ENCODE data around the gene CUL5.
"Not testable (repeated sequence)": the region's sequence is repeated elsewhere in the genome, so short reads cannot be mapped to it uniquely, and the experiment has no call there.

The CUL5 gene

GRCh38 chr11:108112057-108112456 lies 103.4 kb downstream of the CUL5 start:
- intact Hi-C loops (cut with DNase I; ENCODE audit: low total_unique reads): no loop called here
- no peak overlapping the region for H3K27ac ChIP-seq
- no peak overlapping the region for H3K4me3 ChIP-seq

GRCh38 chr11:108115500-108116140 lies 106.9 kb downstream of the CUL5 start:
- intact Hi-C loops (cut with DNase I; ENCODE audit: low total_unique reads): no loop called here
- H3K4me1 ChIP-seq: peaks cover 0 to 16% (median 13%) of the 10 kb centered on the region in 4 donors
- no peaks in the 10 kb centered on the region for H3K9me3 ChIP-seq
- TF ChIP-seq CTCF (IDR thresholded peaks at IDR 0.05): no peak
- DNase-seq: peak; percentile 88 to 95
- no peak overlapping the region for H3K4me3 ChIP-seq
- H3K27me3 ChIP-seq: no peaks in the 10 kb centered on the region
- peaks cover 0 to under 1% (median 0%) of the 10 kb centered on the region in 3 donors for H3K36me3 ChIP-seq
- peak overlapping the region; percentile 68 to 76 for H3K27ac ChIP-seq

More at GRCh38 chr11:108112057-108112456, 103.4 kb downstream of the CUL5 start:
- Histone ChIP-seq H3K4me1 (peaks cover 0 to 16% (median 12%) of the 10 kb centered on the region in 4 donors), H3K9me3 (no peaks in the 10 kb centered on the region), H3K36me3 (peaks cover 0 to 9% (median 3%) of the 10 kb centered on the region in 3 donors), H3K27me3 (no peaks in the 10 kb centered on the region)
- no peak for TF ChIP-seq CTCF (IDR thresholded peaks at IDR 0.05)
- DNase-seq: no peak

GRCh38 chr11:108117746-108118371 lies 109.2 kb downstream of the CUL5 start:
- no peaks in the 10 kb centered on the region for H3K27me3 ChIP-seq
- no peak for DNase-seq
- intact Hi-C loops (cut with DNase I; ENCODE audit: low total_unique reads): no loop called here
- H3K27ac ChIP-seq: no peak overlapping the region
- H3K4me3 ChIP-seq: no peak overlapping the region
- H3K36me3 ChIP-seq: no peaks in the 10 kb centered on the region
- H3K4me1 ChIP-seq: peaks cover 0 to 28% (median 19%) of the 10 kb centered on the region in 4 donors
- H3K9me3 ChIP-seq: no peaks in the 10 kb centered on the region
- peak in 1 of 2 experiments; percentile 22 for TF ChIP-seq CTCF (IDR thresholded peaks at IDR 0.05)

GRCh38 chr11:108120936-108121273 lies 112.2 kb downstream of the CUL5 start:
- intact Hi-C loops (cut with DNase I; ENCODE audit: low total_unique reads): loop anchor here (5.0 kb wide), 1 partner anchor 101 kb away; the partner anchor contains the start of genes ATM and NPAT

GRCh38 chr11:108121274-108122155 lies 112.8 kb downstream of the CUL5 start, which contains the start of gene ACAT1:
Gene ACAT1, plus strand, starts transcription at chr11:108121567. Its CDS starts 40 bp downstream, at chr11:108121607.
- Histone ChIP-seq H3K4me3 (peak within 1 kb of the TSS; percentile 84 to 87), H3K36me3 (no peaks in the 10 kb centered on the region), H3K27ac (peak within 1 kb of the TSS; percentile 98), H3K4me1 (peaks cover 0 to 36% (median 22%) of the 10 kb centered on the region in 4 donors), H3K27me3 (no peaks in the 10 kb centered on the region), H3K9me3 (no peaks in the 10 kb centered on the region)
- peak; percentile 35 to 63 for TF ChIP-seq CTCF (IDR thresholded peaks at IDR 0.05)
- intact Hi-C loops (cut with DNase I; ENCODE audit: low total_unique reads): loop anchor here (5.0 kb wide), 1 partner anchor 101 kb away; the partner anchor contains the start of genes ATM and NPAT
- DNase-seq: peak; percentile 97 to 99

More at GRCh38 chr11:108120936-108121273, 112.2 kb downstream of the CUL5 start:
- not testable (repeated sequence) for H3K27me3 ChIP-seq, H3K36me3 ChIP-seq, DNase-seq, H3K9me3 ChIP-seq
- peak overlapping the region; percentile 98 for H3K27ac ChIP-seq
- H3K4me3 ChIP-seq: peak overlapping the region; percentile 84 to 87
- H3K4me1 ChIP-seq: peaks cover 0 to 41% (median 26%) of the 10 kb centered on the region in 4 donors
